ENCODE data around the gene HDAC4.

DNA sequence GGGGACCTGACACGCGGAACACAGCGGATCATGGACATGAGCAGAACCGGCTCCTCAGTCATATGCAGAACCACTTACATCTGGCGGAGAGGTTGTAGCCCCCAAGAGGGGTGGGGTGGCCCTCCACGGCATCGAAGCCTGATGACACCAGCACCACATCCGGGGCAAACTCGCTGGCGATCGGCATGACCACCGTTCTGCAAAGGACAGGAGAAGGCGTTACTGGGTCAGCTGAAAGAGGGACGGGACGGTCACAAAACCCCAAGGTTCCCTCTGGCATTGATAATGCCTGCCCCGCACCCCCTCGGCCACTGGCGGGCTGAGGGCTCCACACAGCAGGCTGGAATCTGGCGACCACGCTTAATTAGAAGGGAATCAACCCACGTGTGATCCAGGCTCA, 332.4 kb downstream of the HDAC4 start:
- TF ChIP-seq CTCF (IDR thresholded peaks at IDR 0.05) (no peak), POLR2A (IDR thresholded peaks at IDR 0.05) (no peak)

Data from testis (tissue), 2 donors.